Dermis microvascular lymphatic vessel endothelial cell (primary cell): Measurements from ENCODE around the gene ARHGAP8. TPM values are rescaled to one million over a fixed set of nuclear protein-coding genes. Genes with fewer than 3 reads are reported as not detected.

Experiments
- DNase-seq, 2 donors: peaks; one replicate each; pipeline versions ENCODE4 v3.0.0 to v3.0.0-alpha.2; 2010; ENCODE audit warnings: low read depth in 2 of 2
- total RNA-seq: library from RNA; depleted of rRNA; stranded (reverse); fragments of >200 nt; gene quantifications from 2 replicates; pipeline ENCODE4 v1.2.1, GENCODE V29; 2014

ARHGAP8 gene
- total RNA-seq, 1 donor from 2014 or later = not detected

DNA sequence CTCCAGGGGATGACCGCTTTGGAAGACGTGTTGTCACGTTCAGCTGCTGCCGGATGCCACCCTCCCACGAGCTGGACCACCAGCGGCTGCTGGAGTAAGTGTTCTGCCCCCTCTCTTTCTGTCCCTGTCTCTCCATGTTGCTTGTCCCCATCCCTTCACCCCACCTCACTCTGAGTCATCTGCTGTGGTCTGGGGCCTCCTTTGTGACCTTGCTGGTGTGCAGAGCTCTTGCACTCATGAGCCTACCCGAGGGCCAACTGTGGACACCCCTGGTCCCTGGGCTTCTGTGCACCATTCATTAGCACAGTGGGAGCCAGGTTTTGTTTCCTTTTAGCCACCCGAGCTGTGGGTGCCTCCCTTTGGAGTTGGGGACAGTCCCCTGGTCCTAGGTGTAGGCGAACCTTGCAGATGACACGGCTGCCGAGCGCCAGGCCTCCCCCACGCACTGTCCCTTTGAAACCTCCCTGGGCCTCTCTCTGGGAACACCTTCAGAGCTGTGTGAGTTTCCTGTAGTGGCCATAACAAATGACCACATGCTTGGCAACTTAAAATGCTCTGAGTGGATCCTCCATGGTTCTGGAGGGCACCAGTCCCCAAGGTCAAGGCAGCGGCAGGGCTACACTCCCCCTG, 49.8 kb downstream of the ARHGAP8 start:
- no peak for DNase-seq

DNA sequence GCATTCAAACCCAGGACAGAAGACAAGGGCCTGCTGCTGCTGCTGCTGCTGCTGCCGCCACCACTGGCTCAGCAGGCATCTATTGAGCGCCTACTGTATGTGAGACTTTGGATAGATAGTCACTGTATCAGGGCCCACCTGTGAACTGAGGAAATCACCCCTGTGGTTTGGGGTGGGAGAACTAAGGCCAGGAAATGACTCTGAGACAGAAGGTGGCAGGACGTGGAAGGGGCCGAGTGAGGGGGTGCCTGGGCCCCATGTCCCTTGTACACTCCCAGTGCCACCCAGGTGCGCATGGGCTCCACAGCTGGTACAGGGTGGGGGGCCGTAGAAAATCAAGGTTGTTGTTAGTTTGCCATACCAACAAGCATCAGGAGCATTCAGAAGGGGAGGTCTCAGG, 50.6 kb downstream of the ARHGAP8 start:
- DNase-seq = no peak

DNA sequence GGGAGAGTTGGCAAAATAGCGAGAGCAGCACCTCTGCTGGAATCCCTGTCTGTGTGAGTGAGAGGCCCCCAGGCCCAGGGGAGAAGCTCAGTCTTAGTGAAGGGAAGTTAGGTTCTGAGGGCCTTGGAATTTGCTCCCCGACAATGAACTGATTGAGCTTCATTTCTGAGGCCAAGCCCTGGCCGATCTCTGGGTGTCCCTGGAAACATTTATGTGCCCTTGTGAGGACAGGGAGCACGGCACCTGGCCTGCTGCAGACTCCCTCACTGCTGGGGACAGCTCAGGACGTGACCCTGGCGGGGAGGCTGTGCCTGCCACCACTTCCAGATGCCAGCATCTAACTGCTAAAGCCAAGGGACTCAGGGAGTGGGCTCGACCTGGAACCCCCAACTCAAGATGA, 52.0 kb downstream of the ARHGAP8 start:
- DNase-seq = no peak

DNA sequence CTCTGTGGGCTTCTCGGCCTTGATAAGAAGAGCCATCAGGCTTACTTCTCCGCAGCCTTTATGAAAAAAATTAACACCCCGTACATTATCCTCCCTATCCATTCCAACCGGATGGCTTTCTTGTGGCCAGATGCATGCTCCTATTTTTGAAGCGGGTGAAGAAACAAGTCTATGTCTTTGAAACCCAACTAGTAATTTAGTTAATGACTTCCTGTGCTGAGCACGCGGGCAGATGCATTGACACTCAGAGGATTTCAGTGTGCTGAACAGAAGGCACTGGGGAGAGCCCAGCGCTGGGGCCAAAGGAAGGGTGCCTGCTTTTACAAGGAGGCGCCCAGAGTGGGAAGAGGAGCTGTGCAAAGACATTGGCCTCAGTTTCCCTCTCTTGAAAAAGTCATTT, 53.3 kb downstream of the ARHGAP8 start:
- DNase-seq = no peak

DNA sequence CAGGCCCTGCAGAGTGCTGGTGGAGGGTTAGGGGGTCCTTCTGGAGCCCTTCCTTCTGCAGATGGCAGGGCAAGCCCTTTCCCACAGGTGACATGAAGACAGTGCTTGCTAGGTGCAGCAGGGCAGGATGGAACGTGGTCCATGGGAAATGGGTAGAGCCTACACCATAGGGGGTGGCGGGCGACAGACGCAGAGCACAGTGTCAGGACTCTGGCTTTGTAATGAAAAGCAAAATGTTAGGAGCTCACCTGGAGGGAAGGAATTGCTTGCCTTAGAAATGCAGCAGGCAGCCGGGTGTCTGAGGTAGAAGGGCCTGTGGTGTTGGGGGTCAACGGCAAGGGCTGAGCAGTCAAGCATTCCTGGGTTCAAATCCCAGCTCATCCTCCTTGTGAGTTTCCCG, 54.9 kb downstream of the ARHGAP8 start:
- no peak for DNase-seq

DNA sequence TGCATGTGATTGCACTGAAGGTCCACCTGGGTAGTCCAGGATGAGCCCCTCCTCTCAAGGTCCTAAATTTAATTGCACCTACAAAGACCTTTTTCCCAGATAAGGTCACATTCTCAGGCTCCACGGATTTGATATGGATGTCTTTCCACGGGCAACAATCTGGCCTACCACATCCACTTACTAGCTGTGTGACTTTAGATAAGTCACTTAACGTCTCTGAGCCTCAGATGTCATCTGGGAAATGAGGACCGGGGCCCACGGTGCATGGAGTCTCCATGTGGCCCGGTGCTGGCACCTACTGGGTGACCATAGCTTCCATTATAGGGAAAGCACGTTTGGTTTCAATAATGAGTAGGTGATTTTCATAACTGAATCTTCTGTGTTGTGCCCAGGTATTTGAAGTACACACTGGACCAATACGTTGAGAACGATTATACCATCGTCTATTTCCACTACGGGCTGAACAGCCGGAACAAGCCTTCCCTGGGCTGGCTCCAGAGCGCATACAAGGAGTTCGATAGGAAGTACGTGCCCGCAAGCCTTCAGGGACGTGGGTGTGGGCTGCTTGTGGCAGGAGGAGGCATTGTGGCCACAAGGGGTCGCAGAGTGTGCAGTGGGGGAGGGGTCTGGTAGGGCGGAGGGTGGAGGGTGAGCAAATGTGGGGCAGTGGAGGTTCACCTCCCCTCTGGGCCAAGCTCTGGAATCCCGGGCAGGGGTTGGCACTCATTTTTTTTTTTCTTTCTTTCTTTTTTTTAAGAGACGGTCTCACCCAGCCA, 55.7 kb downstream of the ARHGAP8 start:
- DNase-seq = no peak

DNA sequence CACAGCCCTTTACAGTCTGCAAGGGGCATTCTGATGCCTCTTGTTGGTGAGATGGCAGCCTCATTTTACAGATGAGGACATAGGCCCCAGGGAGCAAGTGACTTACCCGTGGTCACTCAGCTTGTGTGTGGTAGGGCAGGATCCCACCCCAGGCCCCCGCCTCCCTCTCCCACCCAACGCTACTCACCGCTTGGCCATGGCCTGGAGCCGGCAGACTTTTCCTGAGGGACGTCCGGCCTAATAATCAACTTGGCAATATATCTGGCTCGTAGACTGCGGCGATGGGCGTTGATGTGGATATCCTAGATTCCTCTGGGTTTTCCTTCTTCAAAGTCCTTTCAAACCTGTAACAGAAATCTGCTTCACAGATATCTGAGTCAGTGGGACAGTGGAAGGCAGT, 57.1 kb downstream of the ARHGAP8 start:
- no peak for DNase-seq

DNA sequence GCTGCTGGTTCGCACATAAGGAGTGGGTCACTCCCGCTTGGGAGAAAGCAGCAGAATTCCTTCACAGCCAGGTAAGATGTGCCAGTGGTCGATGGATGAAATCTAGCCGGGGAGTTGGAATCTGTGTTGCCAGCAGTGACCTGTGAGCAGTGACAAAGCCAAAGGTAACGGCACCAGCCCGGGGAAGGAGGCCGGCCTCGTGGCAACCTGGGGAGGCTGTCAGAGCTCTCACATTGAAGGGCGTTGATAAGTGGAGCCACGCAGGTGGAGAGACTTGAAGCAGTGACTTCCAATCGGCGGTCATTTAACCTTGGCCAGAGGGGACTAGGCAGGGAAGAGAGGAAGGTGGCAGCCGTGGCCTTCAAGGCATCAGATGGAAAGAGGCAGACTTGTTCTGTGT, 58.8 kb downstream of the ARHGAP8 start:
- DNase-seq = no peak

DNA sequence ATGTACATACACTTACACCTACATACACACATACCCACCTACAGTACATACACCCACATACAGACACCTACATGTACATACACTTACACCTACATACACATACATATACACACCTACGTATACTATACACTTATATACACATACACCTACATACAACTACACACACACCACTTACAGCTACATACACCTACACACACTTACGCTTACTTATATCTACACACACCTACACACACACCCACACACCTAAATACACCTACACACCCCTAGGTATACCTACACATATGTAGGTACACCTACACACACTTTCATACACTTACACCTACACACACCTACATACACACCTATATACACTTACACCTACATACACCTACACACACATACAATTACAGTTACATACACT, 61.0 kb downstream of the ARHGAP8 start:
- DNase-seq = no peak

DNA sequence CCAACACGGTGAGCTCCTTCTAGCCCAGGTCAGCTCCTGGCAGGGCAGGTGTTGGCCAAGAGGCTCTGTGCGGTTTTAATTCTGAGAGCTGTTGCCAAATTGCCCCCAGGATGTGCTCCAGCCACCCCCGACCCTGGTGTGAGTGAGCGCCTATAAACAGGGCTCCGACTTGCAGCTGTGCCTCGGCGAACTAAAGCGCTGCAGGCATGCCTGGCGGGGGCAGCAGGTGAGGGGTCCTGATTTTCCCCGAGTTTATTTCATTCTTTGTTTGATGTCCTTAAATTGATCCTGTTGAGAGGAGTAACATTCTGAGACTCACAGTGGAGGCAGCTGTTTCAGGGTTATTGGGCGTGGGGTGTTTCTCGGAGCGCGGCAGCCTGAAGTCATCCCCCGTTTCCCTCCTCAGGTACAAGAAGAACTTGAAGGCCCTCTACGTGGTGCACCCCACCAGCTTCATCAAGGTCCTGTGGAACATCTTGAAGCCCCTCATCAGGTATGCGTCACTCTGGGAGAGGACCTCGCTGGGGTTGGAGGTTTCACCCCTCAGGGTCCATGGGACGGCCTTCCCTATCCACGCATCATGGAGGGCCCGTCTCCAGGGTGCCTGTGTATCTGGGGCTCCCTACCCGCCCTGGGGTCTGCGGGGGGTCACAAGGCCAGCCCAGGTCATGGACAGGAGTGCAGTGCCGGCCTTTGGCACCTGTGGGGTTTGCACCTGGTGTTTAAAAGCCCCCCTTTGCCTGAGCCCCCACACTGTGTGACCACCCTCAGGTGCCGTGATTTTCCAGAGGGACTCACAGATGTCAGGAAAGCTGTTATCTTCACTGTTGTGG, 62.1 kb downstream of the ARHGAP8 start:
- DNase-seq = no peak

DNA sequence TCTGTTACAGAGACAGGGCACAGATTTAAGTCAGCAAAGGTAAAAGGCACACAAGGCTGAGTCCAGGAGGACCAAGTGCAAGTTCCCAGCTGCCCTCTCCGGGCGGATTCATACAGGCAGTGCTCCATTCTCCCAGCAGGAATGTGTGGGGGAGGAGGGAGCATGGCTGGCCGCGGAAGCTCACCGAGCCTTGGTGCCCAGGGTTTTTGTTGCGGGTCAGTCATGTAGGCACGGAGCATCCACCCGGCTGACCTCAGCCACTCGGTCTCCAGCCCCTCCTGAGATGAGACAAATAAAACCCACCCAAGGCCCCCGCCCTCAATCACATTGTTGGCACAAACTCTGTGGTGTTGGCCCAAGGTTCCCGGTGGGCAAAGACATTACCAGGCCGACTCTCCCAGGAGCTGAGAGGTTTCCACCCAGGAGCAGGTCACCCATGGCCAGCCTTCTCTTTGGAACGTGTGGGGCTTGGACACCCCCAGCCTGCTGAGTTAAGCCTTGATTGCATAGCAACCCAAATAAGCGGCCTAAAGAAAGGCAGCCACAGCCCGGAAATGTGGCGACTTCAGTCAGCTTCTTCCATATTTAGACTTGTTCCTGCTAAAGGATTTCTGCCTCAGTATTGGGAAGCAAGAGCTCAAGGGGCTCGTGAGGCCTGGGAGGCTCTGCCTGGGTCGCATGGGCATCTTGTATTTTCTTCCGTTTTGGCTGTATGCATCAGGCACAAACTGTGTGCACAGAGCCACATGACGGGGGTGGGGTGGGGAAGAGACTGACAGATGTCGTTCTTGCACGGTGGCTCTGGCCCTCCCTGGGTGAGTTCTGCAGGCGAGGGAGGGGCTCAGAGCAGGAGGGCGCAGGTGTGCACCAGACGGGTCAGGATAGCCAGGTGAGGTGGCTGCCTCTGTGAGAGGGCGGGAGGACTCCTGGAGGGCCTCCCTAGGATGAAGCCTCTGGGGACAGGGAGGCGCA, 63.0 kb downstream of the ARHGAP8 start:
- DNase-seq = no peak

DNA sequence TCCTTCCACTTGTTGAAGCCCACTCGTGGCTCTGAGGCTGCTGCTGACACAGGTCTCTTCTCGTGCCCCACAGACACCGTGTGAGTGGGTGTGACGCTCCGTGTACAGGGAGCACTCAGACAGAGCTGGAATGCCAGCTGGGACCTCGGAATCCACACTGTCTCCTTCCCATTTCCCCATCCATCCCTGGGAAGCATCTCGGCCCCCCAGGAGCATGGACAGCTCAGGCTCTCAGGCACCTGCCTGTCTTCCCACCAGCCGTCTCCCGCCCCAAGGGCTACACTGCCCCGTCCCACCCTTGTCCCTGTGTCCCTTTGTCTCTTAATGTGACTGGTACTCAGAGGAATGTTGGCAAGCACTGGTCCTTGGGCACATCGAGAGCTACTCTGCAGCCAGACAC, 63.8 kb downstream of the ARHGAP8 start:
- DNase-seq = no peak

DNA sequence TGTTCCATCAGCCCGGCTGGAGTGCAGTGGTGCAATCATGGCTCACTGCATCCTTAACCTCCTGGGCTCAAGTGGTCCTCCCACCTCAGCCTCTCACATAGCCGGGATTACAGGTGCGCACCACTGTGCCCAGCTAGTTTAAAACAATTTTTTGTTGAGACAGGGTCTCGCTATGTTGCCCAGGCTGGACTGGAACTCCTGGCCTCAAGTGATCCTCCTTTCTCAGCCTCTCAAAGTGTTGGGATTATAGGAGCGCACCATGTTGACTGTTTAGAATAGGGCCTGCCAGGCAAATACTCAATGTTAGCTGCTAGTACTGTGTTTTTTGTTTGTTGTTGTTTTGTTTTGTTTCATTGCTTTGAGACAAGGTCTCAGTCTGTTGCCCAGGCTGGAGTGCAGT, 66.4 kb downstream of the ARHGAP8 start:
- no peak for DNase-seq

DNA sequence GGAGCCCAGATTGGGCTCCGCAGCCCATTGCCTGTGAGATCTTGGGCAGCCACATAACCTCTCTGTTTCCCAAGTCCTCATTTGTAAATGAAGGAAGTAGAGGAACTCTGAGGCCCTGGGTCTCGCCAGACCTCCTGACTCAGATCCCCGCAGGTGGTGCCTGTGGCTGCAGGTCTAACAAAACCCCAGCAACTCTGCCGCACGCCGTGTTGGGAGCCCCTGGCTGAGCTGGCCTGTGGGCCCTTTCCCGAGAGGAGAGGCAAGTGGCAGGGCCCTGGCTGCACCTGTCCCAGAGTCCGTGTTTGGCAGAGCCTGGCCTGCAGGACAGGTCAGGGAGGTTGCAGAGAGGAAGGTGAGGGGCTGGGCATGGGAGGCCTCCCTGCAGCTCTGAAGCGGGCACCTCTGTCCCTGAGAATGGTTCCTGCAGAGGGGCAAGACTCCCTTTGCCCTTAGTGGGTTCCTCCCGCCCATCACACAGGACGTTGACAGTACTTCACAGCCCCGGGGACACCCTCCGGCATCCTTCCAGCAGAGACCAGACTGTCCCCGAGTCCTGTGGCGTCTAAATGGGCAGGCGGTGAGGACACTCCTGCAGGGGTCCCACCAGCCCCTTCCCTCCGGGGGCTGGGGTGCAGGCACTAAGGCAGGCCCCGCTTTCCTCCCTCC, 67.7 kb downstream of the ARHGAP8 start:
- DNase-seq = no peak

DNA sequence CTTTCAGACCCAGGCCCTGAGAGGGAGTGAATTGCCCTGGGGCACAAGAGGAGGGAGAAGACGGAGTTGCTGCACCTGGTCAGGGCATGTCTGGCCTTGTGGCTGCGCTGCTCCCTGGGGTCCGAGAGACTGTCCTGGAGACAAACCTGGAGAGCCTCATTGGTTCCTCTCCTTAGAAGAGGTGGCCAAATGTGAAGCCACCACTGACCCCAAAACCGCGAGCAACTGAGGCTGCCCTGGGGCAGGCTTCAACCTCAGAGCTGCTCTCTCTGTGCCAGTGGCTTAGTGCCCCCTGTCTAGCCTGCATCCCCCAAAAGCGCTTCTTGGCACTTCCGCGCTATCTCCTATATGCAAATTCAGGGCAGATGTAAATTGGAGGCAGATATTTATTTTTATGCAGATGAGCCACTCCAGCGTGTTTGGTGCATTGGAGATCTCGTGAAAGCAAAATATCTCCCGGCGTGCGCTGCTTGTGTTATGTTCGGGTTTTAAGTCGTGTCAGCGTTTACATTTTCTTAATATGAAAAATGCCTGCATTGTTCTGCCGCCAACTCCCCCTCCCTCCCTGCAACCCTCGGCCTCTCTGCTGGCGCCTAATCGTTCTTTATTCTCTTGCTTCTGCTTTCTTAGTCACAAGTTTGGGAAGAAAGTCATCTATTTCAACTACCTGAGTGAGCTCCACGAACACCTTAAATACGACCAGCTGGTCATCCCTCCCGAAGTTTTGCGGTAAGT, 69.5 kb downstream of the ARHGAP8 start:
- DNase-seq = no peak

DNA sequence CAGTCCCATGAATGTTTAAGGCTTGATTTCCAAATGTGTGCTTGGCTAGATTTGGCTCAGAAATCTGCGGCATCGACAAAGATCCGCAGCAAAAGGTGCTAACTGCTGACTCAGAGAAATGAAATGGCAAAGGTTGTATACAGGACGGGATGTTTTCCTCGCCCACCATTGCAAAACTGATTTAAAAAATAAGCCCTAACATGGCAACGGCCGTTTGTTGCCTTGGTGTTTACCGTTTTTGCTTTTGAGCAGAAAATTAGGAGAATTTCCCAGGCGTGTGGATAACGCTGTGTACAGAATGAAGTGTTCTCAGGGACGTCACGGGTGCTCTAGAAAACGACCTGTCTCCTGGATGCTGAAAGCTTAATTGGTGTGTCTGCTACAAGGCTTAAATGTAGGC, 70.2 kb downstream of the ARHGAP8 start:
- DNase-seq = no peak

DNA sequence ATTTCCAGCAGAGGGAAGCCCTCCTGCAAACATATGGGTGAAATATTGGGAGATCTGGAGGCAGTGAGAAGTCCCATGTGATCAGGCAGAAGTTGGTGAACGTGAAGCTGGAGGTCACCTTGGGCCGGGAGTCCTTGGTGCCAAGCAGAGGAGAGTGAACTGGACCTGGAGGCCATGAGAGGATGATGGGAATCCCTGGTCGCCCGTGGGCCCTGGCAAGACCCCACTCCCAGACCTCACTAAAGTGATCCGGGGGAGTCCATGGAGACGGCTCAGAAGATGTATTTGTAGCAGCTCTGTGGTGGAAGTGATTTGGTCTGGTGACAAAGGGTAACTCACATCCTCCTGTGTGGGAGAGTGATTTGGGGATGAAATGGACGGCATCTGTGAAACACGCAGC, 71.0 kb downstream of the ARHGAP8 start:
- no peak for DNase-seq

DNA sequence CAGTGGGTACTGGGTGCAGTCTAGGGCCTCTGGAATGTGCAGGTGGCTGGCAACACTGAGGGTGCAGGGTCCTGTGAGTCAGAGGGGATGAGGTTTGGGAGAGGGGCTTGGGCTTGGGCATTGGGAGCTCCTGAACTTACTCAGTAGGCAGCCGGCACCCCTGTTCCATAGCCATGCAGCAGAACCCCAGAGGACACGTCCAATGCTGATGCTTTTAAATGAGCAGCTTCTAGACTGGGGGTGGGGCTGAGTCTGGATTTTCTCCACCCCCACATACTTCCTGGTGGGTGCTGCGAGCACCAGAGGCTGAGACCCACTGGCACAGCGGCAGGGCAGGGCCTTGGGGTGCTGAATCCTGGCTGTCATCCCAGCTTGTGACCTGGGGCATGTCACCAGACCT, 71.4 kb downstream of the ARHGAP8 start:
- no peak for DNase-seq

DNA sequence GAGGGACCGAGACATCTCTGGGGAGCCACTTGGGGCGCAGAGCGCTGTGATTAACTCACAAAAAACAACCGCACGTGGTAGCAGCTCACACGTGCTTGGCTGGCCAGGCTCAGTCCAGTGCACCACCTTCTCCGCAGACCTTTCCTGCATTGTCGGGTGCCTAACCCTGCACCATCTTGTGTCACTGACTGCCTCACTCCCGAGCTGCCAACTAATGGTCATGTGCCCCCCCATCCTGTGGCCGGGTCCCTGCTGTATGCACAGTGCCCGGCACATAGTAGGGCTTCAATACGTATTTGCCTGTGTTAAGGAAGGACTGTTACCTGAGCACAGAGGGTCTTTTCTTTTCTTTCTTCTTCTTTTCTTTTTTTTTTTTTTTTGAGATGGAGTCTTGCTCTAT, 71.9 kb downstream of the ARHGAP8 start:
- no peak for DNase-seq
